ENCODE data around the gene MSANTD3.
"Not testable (repeated sequence)": the region's sequence is repeated elsewhere in the genome, so short reads cannot be mapped to it uniquely, and the experiment has no call there.

The MSANTD3 gene

GRCh38 chr9:100426530-100427365 lies at the start of gene MSANTD3:
TSS of gene MSANTD3 (plus strand) at chr9:100427143. CDS start at chr9:100441939, 14,796 bp downstream.
- H3K4me3 ChIP-seq (ENCODE audit: low read depth, low read length) = peak within 1 kb of the TSS; percentile 87
- no peak for TF ChIP-seq CTCF (IDR thresholded peaks at IDR 0.05; ENCODE audit: low read depth, low read length)

GRCh38 chr9:100379862-100380261 lies 47.1 kb upstream of the MSANTD3 start:
- H3K4me3 ChIP-seq (ENCODE audit: low read depth, low read length) = no peak overlapping the region
- no peak for TF ChIP-seq CTCF (IDR thresholded peaks at IDR 0.05; ENCODE audit: low read depth, low read length)

- H3K4me3 ChIP-seq (ENCODE audit: low read depth, low read length) = not testable (repeated sequence)
Measured at GRCh38 chr9:100392989-100393388, 34.0 kb upstream of the MSANTD3 start.

- H3K4me3 ChIP-seq (ENCODE audit: low read depth, low read length) = no peak overlapping the region
- no peak for TF ChIP-seq CTCF (IDR thresholded peaks at IDR 0.05; ENCODE audit: low read depth, low read length)
Measured at GRCh38 chr9:100394032-100394695, 32.8 kb upstream of the MSANTD3 start.

GRCh38 chr9:100394816-100395215 lies 32.1 kb upstream of the MSANTD3 start:
- H3K4me3 ChIP-seq (ENCODE audit: low read depth, low read length) = no peak overlapping the region
- no peak for TF ChIP-seq CTCF (IDR thresholded peaks at IDR 0.05; ENCODE audit: low read depth, low read length)

GRCh38 chr9:100396769-100397168 lies 30.2 kb upstream of the MSANTD3 start:
- TF ChIP-seq CTCF (IDR thresholded peaks at IDR 0.05; ENCODE audit: low read depth, low read length) = no peak
- H3K4me3 ChIP-seq (ENCODE audit: low read depth, low read length) = no peak overlapping the region

- TF ChIP-seq CTCF (IDR thresholded peaks at IDR 0.05; ENCODE audit: low read depth, low read length) = no peak
- H3K4me3 ChIP-seq (ENCODE audit: low read depth, low read length) = no peak overlapping the region
Measured at GRCh38 chr9:100397529-100398266, 29.2 kb upstream of the MSANTD3 start.
